ENCODE measurements around the gene PTPRM.

PTPRM gene

DNA sequence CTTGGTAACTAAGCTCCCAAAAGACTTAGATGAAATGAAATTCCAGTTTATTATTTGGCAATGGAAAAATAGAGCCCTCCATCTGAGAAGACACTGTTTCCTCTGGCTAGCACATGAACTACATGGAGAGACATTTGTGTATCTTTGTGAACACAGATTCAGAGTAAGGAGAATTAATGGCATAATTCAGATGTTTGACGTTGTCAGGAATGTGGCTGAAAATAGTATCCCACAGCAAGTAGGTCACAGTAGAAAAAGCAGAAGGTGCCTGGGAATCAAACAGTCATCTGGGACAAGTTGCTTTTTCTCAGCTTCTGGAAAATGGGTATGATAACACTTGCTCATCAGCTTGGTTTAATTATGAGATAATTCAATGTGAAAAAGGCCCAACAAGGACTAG, 288.6 kb downstream of the PTPRM start:
- DNase-seq (ENCODE audit: low read depth, low spot score) = no peak
- TF ChIP-seq, protein P1, sequence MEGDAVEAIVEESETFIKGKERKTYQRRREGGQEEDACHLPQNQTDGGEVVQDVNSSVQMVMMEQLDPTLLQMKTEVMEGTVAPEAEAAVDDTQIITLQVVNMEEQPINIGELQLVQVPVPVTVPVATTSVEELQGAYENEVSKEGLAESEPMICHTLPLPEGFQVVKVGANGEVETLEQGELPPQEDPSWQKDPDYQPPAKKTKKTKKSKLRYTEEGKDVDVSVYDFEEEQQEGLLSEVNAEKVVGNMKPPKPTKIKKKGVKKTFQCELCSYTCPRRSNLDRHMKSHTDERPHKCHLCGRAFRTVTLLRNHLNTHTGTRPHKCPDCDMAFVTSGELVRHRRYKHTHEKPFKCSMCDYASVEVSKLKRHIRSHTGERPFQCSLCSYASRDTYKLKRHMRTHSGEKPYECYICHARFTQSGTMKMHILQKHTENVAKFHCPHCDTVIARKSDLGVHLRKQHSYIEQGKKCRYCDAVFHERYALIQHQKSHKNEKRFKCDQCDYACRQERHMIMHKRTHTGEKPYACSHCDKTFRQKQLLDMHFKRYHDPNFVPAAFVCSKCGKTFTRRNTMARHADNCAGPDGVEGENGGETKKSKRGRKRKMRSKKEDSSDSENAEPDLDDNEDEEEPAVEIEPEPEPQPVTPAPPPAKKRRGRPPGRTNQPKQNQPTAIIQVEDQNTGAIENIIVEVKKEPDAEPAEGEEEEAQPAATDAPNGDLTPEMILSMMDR (IDR thresholded peaks at IDR 0.05; ENCODE audit: low read depth, low read length) = no peak
- H3K4me3 ChIP-seq (ENCODE audit: low read depth, low read length) = no peak overlapping the region
- in situ Hi-C loops (cut with HindIII; ENCODE audit: low sequenced_read_pairs) = no loop called here

- in situ Hi-C loops (cut with HindIII; ENCODE audit: low sequenced_read_pairs) = no loop called here
- no peak overlapping the region for H3K4me3 ChIP-seq (ENCODE audit: low read depth, low read length)
- no peak for DNase-seq (ENCODE audit: low read depth, low spot score)
- TF ChIP-seq, protein P1 (IDR thresholded peaks at IDR 0.05; ENCODE audit: low read depth, low read length) = no peak
Measured at GRCh38 chr18:7856116-7856515, 289.0 kb downstream of the PTPRM start.

DNA sequence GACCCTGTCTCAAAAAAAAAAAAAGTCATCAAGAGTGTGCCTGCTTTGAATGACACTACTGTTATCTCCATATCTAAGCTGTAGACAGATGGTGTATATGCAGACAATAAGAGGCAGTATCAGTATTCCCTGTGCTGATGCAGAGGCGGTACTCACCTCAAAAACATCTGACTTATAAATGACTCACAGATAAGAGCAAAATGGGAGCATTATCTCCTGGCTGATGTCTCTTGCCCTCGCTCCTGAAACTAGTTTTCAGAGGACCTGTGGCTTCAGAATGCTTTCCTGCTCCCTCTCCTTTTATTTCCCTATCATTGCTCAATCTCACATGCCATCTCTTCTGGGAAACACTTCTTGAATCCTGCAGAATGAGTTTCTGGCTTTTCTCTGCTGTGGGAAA, 289.6 kb downstream of the PTPRM start:
- in situ Hi-C loops (cut with HindIII; ENCODE audit: low sequenced_read_pairs) = no loop called here
- DNase-seq (ENCODE audit: low read depth, low spot score) = no peak
- TF ChIP-seq, protein P1 (IDR thresholded peaks at IDR 0.05; ENCODE audit: low read depth, low read length) = no peak
- no peak overlapping the region for H3K4me3 ChIP-seq (ENCODE audit: low read depth, low read length)

DNA sequence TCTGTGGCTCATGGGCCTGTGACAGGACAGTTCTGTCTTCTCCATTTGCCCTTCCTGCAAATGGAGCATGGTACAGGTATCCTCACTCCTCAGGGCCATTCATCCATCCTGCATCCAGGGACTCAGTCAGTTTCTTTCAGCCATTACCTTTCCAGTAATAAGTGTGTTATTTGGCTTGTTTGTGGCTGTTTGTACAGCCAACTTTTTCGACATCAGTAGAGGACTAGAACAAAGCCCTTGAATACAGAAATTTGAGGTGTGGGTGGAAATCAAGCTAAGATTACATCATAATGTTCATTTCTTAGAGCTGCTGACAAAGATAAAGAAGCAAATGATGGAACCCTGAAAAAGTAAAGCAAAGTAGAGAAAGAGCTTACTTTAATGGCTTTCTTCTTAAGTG, 290.4 kb downstream of the PTPRM start:
- in situ Hi-C loops (cut with HindIII; ENCODE audit: low sequenced_read_pairs) = no loop called here
- no peak overlapping the region for H3K4me3 ChIP-seq (ENCODE audit: low read depth, low read length)
- no peak for DNase-seq (ENCODE audit: low read depth, low spot score)
- TF ChIP-seq, protein P1 (IDR thresholded peaks at IDR 0.05; ENCODE audit: low read depth, low read length) = no peak

DNA sequence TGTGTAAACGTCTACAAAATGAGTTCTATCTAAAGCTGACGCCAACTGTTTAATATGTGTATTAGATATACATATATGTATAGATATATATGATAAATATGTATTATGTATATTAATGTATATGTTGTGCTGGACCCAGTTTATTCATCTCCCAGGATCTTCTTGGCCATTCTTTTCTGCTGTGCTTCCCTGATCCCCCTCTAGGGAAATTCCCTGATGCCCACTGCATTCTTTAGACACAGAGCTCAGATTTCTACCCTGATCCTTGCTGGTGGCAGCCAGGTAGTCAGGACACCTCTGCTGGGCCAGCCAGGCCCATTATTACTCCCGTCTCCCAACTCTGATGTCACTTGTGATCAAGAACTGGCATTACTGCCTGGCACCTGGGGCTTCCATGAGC, 292.0 kb downstream of the PTPRM start:
- in situ Hi-C loops (cut with HindIII; ENCODE audit: low sequenced_read_pairs) = no loop called here
- TF ChIP-seq, protein P1 (IDR thresholded peaks at IDR 0.05; ENCODE audit: low read depth, low read length) = no peak
- H3K4me3 ChIP-seq (ENCODE audit: low read depth, low read length) = no peak overlapping the region
- DNase-seq (ENCODE audit: low read depth, low spot score) = no peak

DNA sequence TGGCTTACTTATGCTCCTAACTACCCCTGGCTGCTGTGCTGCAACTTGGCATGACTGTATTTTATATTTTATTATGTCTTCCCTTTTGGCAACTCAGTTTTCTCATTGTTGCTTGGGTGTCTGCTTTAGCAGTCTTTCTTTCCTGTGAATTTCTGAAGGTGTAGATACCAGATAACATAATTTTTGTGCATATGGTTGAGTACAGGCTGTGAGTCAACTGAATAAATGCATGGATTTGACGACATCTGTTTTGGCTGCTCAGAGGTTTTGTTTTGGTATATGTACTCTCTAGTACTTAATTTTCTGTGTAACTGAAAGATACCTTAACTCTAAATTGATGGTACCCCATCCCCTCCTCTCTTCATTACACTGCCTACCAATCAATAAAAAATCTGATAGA, 303.1 kb downstream of the PTPRM start:
- TF ChIP-seq, protein P1 (IDR thresholded peaks at IDR 0.05; ENCODE audit: low read depth, low read length) = no peak
- H3K4me3 ChIP-seq (ENCODE audit: low read depth, low read length) = no peak overlapping the region
- in situ Hi-C loops (cut with HindIII; ENCODE audit: low sequenced_read_pairs) = no loop called here
- no peak for DNase-seq (ENCODE audit: low read depth, low spot score)

DNA sequence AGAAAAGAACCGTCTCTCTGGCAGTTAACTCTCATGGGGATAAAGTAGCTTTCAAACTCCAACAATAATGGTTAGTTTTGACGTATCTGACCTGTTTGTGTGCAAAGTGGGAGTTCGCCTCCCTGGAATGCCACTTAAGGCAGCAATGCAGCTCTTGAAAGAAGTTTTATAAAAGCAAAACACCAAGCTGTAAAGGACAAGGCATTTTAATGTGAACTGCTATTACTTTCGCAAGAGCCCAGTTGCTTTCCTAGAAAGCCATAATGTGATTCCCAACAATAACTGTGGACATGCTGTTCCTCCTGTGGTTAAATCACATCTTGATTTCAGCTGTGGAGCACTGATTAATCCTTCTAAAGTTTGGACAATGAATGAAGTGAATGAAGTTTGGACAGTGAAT, 303.7 kb downstream of the PTPRM start:
- DNase-seq (ENCODE audit: low read depth, low spot score) = peak; percentile 53
- TF ChIP-seq, protein P1 (IDR thresholded peaks at IDR 0.05; ENCODE audit: low read depth, low read length) = no peak
- in situ Hi-C loops (cut with HindIII; ENCODE audit: low sequenced_read_pairs) = no loop called here

More for the DNA sequence above, 303.7 kb downstream of the PTPRM start:
- H3K4me3 ChIP-seq (ENCODE audit: low read depth, low read length) = no peak overlapping the region
